HG03354 (cell line): ENCODE measurements around the gene NMRAL1.

Source experiments
- ATAC-seq: cut with Tn5 transposase; IDR thresholded peaks from one replicate; pipeline ENCODE4 v1.9.1; 2021; ENCODE audit warnings: mild to moderate bottlenecking; ENCODE audit not compliant: unreplicated experiment, poor library complexity, severe bottlenecking

The NMRAL1 gene

GRCh38 chr16:4471869-4472268 lies 2.6 kb downstream of the NMRAL1 start:
- ATAC-seq, result no peak

DNA sequence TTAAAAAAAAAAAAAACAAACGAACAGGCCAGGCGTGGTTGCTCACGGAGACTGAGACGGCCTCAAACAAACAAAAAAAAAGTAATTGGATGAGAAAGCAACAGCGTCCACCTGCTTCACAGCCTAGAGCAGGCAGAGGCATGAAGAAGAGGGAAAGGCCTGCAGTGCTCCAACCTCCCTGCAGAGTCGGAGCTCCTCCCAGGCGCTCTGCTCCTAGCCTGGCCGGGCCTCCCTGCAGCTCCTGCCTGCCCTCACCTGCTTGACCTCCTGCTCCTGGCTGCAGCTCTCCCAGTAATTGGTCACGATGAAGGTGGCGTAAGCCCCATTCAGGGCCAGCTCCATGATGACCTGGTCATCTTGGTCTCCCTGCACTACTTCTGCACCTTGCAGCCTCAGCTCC lies 5.5 kb downstream of the NMRAL1 start:
- no peak for ATAC-seq

- ATAC-seq, result no peak
Measured at GRCh38 chr16:4467916-4468315, 6.5 kb downstream of the NMRAL1 start.

DNA sequence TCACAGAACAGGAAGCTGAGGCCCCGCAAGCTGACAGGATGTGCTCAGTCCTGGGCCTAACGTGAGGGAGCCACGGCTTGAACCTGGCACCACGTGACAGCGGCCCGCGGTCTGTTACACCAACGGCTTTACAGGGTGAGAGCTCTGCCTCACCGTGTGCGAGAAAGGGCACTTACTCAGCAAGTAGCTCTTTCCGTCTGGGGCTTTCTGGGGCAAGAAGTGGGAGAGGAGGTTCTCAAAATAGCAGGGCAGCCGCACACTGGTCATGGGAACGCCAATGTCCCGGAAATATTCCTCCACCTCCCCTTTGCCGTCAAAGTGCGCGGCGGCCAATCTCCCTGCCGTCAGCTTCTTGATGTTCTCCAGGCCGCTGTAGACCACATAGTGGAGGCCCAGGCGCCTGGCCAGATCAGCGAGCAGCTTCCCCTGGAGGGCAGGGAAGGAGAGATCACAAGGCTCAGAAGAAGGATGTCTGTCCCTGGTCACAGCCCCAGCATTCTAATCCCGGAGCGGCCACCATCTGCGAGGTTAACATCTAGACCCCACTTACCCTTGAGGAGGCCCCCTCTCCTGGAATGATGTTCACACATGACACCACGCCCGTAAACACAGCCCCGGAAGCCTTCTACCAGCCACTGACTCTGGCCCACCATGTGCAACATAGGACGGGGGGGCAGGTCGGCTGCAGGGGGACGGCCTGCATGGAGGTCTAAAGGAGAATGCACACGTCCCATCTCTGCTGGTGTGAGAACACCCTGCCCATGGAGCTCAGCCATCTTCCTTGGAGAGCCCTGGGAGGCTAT lies 8.2 kb downstream of the NMRAL1 start:
- no peak for ATAC-seq

DNA sequence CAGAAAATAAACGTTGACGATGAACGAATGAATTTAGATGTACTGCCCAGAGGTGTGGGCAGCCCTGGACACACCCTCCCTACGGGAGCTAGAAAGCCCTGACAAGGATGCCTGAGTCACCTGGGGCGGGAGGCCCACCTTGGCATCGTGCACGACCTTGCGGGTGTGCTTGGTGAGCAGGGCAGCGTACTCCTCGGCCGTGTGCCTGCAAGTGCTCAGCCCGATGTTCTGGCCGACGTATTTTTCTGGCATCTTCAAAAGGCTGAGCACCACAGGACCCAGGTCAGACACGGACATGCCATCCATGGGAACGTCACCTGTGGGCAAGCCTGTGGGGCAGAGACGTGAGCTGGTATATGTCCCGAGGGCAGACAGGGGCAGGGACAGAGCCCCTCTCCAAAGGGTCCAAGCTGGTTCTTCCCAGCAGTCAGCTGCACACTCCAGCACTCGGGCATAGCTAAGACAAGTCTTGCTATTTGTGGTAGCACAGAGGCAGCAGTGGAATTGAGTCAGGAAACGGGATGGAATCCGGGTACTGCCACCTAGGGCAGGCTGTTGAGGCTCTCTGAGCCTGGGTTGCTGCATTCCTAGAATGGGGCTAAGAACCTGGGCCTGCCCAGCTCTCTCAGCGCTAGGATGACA lies 10.8 kb downstream of the NMRAL1 start:
- ATAC-seq, result no peak

DNA sequence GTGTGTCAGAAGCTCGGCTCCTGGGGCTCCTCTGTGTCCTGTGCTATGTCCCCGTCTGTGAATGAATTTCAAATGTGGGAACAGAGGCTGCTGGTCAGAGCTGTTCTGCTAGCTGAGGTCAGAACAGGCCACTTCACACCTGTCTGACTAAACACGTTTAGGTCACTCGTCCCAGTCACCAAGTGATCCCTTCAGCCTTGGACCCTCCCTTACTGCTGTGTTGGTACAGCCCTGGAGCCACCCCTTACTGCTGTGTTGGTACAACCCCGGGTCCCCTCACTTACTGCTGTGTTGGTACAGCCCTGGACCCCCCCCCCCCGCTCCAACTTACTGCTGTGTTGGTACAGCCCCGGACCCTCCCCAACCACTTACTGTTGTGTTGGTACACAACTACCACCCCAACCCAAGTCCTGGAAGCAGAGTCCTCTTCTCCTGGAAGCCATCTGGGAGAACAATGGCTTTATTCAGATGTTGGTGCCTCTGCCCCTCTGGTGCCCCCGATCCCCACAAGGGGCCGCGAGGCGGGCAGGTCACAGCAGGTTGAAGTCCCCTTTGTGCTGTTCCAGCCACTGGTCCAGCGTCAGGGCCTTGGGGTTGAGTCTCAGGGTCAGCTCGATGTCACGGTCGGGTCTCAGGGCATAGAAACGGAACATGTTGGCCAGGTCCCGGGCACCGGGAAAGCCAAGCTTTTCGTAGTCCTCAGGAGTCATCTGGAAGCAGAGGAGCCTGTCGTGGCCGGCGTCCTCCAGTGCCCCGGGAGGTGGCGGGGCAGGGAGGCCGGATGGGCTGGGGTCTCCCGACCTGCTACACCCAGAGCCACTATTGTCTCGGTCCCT lies 13.0 kb downstream of the NMRAL1 start:
- ATAC-seq, result no peak

- no peak for ATAC-seq
Measured at GRCh38 chr16:4460936-4461249, 13.5 kb downstream of the NMRAL1 start.

- no peak for ATAC-seq
Measured at GRCh38 chr16:4455951-4456350, 18.5 kb downstream of the NMRAL1 start.

DNA sequence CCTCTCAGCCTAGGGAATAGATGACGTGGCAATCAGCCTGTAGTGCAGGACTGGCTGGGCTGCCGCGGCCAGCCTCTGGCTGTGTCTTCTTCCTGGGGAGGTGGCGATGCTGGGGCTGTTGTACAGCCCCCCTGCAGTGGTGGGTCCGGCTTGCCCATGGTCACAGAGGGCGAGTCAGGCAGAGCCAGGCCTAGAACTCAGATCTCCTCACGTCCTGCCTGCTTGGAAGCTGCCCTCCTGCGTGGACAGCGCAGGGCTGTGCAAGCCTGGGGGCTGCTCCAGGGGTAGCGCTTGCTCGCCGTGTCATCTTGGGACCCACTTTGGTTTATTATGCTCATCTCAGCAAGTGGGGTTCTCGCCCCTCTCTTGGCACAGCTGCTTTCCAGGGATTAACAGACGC lies 19.3 kb downstream of the NMRAL1 start:
- no peak for ATAC-seq

- no peak for ATAC-seq
Measured at GRCh38 chr16:4454623-4455022, 19.8 kb downstream of the NMRAL1 start.

GRCh38 chr16:4452674-4453073 lies 21.8 kb downstream of the NMRAL1 start:
- no peak for ATAC-seq

DNA sequence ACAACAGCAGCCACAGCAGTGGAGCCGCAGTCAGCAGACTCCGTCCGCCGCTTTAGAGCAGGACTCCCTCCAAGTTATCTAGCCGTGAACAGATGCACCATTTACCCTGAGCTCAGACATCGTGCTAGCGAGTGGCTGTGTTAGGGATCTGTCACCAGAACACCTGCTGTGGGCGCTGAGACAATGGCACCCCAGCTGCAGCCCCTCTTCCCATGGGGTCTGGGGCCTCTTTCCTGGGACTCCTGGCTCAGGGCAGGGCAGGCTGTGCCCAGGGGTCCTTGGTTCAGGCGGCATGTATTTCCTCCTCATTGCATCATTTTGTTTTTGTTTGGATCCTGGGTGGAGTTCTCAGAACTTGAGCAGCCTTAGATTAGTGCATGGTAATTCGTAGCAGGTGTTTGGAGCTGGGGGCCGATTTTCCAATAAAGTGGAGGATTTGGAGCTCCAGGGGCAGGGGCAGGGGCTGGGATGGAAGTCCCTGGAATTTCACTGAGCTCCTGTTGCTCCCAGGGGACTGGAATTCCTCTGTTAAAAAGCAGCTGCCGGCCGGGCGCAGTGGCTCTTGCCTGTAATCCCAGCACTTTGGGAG lies 23.4 kb downstream of the NMRAL1 start:
- no peak for ATAC-seq

GRCh38 chr16:4450430-4450829 lies 24.0 kb downstream of the NMRAL1 start:
- ATAC-seq, result no peak

GRCh38 chr16:4443986-4444385 lies 30.4 kb downstream of the NMRAL1 start:
- no peak for ATAC-seq

GRCh38 chr16:4443271-4443670 lies 31.2 kb downstream of the NMRAL1 start:
- ATAC-seq, result no peak

- no peak for ATAC-seq
Measured at GRCh38 chr16:4442371-4442770, 32.1 kb downstream of the NMRAL1 start.

GRCh38 chr16:4437366-4437765 lies 37.1 kb downstream of the NMRAL1 start:
- ATAC-seq, result no peak

- no peak for ATAC-seq
Measured at GRCh38 chr16:4435337-4436067, 38.9 kb downstream of the NMRAL1 start.

DNA sequence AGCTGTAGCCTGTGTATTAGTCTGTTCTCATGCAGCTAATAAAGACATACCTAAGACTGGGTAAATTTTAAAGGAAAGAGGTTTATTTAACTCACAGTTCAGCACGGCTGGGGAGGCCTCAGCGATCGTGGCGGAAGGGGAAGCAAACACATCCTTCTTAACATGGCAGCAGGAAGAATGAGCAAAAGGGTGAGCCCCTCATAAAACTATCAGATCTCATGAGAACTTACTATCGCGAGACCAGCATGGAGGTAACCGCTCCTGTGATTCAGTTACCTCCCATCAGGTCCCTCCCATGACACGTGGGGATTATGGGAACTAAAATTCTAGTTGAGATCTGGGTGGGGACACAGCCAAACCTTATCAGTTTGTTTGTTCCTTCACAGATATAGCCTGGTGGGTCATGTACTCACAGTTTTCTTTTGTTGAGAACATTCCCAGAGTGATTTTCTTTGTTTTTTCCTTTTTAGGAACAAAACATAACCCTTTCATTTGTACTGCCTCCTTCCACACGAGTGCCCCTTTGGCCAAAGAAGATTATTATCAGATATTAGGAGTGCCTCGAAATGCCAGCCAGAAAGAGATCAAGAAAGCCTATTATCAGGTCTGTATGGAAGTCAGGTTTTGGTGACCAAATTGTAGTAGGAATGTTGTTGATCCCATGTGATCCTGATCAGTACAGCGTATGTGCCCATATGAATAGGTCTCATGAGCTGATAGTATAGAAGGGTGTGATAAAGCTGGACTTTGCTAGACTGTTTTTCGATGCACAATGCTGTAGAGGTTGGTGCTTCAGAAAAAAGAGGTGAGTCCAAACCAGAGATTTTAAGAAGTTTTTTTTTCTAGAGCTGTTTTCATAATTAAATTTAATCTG lies 40.3 kb downstream of the NMRAL1 start:
- ATAC-seq, result no peak
